HepG2 (cell line): ENCODE measurements around the gene MTMR4.

Experiments used
- XRCC5 ChIP-seq: fragments of 200-400 bp; formaldehyde crosslinking; optimal IDR thresholded peaks from 2 replicates; pipeline ENCODE3; 2017; ENCODE audit warnings: mild to moderate bottlenecking, low read length
- ZFY ChIP-seq: sonication (generic); formaldehyde crosslinking; IDR thresholded peaks from 2 replicates; pipeline ENCODE4 v1.4.0; 2020; ENCODE audit warnings: missing genetic modification reagents
- TF ChIP-seq, protein P1 (sequence below): sonication (generic); IDR thresholded peaks from 2 replicates; pipeline ENCODE4 v1.6.1; 2016; ENCODE audit warnings: low read depth, borderline replicate concordance
- TF ChIP-seq, protein P2 (sequence below): sonication (generic); formaldehyde crosslinking; IDR thresholded peaks from 2 replicates; pipeline ENCODE4 v1.4.0; 2020; ENCODE audit warnings: missing genetic modification reagents, borderline replicate concordance

DNA sequence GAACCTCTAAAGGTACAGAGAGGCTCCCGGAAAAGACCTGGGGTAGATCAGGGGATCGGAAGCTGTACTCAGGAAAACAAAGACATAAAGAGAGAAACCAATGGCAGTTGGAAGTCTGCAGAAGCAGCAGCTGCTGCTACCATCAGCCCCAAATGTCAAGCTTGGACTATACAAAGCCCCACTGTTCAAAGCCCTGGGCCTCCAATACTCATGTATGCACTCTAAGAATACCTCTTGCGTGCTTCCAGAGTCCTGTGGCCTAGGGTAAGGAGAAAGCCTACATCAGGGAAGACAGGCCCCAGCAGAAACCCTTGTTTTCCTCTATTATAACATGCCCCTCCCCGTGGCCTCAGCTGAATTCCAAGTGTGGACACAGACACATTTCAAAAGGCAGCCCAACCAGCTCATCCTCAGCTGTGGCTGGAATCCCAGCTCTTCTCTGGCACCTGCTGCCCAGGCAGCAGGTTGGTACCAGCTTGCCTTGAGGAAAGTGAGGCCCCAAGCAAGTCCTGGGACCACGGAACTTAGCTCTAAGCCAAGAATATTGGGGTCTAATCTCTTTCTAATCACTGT lies 19.3 kb upstream of the MTMR4 start:
- TF ChIP-seq ZFY (CRISPR knock-in tag) (no peak), XRCC5 (no peak)
- TF ChIP-seq, protein P1, sequence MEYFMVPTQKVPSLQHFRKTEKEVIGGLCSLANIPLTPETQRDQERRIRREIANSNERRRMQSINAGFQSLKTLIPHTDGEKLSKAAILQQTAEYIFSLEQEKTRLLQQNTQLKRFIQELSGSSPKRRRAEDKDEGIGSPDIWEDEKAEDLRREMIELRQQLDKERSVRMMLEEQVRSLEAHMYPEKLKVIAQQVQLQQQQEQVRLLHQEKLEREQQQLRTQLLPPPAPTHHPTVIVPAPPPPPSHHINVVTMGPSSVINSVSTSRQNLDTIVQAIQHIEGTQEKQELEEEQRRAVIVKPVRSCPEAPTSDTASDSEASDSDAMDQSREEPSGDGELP, result no peak
- TF ChIP-seq, protein P2, sequence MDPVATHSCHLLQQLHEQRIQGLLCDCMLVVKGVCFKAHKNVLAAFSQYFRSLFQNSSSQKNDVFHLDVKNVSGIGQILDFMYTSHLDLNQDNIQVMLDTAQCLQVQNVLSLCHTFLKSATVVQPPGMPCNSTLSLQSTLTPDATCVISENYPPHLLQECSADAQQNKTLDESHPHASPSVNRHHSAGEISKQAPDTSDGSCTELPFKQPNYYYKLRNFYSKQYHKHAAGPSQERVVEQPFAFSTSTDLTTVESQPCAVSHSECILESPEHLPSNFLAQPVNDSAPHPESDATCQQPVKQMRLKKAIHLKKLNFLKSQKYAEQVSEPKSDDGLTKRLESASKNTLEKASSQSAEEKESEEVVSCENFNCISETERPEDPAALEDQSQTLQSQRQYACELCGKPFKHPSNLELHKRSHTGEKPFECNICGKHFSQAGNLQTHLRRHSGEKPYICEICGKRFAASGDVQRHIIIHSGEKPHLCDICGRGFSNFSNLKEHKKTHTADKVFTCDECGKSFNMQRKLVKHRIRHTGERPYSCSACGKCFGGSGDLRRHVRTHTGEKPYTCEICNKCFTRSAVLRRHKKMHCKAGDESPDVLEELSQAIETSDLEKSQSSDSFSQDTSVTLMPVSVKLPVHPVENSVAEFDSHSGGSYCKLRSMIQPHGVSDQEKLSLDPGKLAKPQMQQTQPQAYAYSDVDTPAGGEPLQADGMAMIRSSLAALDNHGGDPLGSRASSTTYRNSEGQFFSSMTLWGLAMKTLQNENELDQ (CRISPR knock-in tag), result no peak
